ENCODE data around the gene NOTCH1.

- TF ChIP-seq POLR2A (IDR thresholded peaks at IDR 0.05) = no peak
- no peak for TF ChIP-seq CTCF (IDR thresholded peaks at IDR 0.05)
Observed at GRCh38 chr9:136536721-136537241, 9.1 kb downstream of the NOTCH1 start.

All from body of pancreas (tissue), 4 donors.